Measurements from ENCODE around the gene GPR27. TPM values are rescaled to one million over a fixed set of nuclear protein-coding genes. Genes with fewer than 3 reads are reported as not detected.

GPR27 gene
- total RNA-seq, 1 donor from 2014 or later: 0.10 TPM

DNA sequence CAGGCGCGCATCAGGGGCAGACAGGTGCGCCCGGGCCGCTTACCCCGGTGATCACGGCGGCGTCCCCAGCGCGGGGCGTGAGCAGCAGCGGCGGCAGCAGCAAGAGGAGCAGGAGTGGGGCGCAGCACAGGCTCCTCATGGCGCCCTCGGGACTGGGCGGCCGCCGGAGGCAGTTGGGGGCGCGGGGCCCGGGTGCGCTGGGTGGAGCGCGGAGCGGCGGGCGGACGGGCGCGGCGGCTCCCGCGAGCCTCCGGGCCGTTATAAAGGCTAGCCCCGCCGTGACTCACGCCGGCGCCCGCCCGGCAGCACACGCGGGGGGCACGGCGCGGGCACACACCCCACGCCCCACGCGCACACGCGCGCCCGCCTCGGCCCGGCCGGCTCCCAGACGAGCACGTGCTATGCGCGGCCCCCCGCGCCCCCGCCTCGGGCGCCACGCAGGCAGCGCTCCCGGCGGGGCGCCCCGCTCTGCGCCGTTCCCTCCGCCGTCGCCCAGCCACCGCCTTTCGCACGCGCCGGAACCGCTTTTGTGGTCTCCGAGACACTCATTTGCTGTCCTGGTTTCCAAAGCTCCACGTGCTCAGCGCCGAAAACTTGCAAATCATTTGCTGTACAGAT is 31.4 kb downstream of the GPR27 start, which contains the start of gene PROK2:
PROK2 (minus strand) TSS at position 235 of the 618 bp plus-strand sequence; CDS start at position 139, 96 bp downstream.
- peak; percentile 43 for DNase-seq (ENCODE audit: low spot score)

DNA sequence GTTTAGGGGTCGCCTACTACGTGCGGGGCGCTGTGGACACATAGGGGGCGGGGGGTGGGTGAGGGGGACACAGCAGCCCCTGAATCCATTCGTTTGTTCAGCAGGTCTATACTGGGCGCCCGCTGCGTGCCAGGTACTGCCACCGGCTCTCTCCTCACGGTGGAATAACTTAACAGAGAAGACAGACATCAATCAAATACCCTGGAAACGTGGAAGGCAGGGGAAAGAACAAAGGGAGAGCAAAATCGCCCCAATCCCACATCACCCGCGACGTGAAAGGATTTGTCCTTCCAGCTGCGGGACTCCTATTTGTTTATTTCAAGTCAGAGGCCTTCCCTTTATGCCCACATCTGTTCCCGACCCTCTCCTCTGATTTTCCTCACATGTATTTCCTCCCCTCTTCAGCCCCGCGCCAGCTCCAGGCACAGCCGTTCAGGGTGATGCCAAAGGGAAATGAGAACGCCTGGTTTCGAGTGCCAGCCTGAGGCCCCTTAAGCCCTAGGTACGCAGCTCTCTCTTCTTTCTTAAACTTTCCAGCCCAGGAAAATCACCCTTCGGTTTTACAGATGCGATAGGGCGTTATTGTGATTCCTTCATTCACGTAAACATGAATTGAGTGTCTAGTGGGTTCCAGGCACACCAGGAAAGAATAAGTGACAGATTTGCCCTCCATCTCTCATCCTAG is 32.0 kb downstream of the GPR27 start:
- DNase-seq (ENCODE audit: low spot score) (peak; percentile 43), ATAC-seq (no peak)

More for the DNA sequence above, 31.4 kb downstream of the GPR27 start, which contains the start of gene PROK2:
- ATAC-seq: no peak

DNA sequence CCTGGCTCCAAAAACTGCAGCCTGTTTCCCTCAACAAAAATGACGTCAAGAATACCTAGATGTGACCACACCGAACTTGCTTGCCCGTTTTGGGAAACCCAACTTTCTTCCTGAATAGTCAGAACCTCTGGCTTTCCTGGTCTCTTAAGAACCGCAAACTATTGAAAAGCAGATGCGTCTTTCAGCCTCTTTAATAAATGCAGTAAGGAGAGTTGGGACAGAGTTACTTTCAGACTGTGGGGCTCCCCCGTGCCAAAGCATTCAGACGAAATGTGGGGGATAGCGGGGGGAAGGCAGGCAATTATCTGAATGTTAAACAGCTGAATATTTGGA is 32.5 kb downstream of the GPR27 start:
- DNase-seq (ENCODE audit: low spot score) (no peak), ATAC-seq (no peak)

DNA sequence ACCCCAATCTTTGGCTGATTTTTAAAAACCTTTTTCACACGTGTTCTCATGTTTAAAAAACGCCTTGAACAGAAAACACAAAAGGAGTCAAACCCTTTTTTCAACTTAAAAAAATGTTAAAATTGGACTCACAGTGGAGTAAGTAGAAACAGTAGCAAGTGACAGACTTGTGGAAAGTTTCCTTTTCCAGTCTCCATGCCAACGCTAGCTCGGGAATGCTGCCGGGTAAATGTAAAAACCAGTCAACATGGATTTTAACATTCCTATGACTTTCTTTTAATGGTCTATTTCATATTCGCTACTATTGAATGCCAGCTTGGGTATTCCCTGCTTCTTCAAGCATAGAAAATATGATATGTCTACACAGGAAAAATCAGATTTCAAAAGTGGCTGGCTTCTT is 32.9 kb downstream of the GPR27 start:
- no peak for DNase-seq (ENCODE audit: low spot score)
- ATAC-seq: no peak

DNA sequence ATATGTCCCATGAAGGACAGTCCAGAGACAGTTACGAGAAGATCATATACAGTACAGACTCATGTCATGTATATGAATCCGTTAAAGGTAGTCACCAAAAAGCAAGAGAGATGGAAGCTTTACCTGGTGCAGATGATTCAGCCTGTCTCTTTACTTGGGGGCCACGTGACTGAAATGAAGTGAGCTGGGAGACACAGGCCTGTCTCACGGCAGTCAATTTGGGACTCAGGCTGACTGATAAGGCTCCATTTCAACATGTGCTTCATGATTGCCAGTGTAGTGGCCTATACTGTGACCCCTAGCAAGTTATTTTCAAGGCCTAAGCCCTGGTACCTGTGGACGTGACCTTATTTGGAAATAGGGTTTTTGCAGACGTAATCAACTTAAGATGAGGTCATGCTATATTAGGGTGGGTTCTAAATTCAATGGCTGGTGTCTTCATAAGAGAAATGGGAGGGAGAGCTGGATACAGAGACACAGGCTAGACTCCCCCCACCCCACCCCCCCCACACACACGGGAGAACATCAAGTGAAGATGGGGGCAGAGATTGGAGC is 34.3 kb downstream of the GPR27 start:
- ATAC-seq (no peak), DNase-seq (ENCODE audit: low spot score) (peak; percentile 15)

DNA sequence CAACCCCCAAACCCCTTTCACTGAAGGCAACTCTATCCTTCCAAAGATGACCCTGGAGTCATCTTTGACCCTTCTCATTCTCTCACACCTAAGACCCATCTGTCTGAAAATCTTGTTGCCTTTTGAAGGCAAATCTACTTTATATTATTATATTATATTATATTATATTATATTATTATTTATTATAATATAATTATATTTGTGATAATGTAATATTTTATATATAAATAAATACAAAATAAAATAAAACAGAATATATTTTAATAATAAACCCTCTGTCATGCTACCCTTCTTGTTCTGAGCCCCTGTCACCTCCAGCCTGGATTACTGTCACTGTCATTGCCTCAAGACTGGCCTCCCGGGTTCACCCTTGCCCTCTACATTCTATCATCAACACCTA is 36.3 kb downstream of the GPR27 start:
- ATAC-seq (no peak), DNase-seq (ENCODE audit: low spot score) (no peak)

DNA sequence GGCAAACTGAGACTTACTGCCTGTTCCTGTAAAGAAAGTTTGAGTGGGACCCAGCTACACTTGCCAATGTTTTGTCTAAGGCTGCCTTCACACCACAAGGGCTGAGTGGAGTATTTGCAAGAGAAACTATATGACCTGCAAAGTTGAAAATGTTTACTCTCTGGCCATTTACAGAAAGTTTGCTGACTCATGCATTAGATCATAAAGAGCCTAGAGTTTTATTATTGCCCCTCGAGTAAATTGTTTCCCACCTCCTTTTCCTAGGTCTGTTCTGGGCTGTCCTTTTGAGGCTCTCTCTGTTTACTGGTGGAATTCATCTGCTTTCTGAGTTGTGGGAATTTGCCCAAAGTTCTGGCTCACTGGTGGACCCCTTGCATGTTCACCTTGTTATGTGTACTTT is 38.0 kb downstream of the GPR27 start:
- ATAC-seq (no peak), DNase-seq (ENCODE audit: low spot score) (no peak)

DNA sequence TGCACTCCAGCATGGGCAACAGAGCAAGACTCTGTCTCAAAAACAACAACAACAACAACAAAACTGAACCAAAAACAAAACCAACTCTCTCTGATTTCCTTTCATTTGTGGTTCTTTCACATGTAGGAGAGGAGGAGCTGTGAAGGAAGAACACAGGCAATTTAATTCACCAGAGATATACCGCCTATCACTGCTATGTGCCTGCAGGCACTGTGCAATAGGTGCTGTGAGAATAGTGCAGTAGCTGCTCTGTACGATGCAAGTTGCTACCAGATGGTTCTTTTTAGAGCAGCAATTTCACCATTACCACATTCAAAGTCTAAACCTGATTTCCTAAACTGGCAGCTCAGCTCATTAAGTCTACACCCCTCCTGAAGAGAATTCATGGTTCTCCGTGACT is 42.6 kb downstream of the GPR27 start:
- DNase-seq (ENCODE audit: low spot score) (no peak), ATAC-seq (peak; percentile 31)

DNA sequence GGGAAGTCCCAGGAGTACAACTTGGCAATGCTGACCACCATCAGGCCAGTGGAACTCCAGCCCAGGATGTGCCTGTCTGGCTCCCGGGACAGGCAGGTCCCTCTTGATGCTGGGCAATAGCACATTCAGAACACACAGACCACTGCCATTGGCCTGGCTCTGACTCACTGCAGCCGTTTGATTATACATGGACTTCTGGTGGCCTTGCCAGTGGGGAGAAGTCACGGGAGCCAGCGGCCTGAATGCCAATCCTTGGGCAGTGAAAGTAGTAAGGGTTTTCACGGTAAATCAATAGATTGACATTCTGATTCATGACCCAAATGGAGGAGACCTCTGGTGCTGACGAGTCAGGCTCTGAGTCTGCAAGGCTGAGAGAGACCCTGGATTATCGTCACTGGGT is 43.8 kb downstream of the GPR27 start:
- ATAC-seq: no peak
- DNase-seq (ENCODE audit: low spot score): no peak

DNA sequence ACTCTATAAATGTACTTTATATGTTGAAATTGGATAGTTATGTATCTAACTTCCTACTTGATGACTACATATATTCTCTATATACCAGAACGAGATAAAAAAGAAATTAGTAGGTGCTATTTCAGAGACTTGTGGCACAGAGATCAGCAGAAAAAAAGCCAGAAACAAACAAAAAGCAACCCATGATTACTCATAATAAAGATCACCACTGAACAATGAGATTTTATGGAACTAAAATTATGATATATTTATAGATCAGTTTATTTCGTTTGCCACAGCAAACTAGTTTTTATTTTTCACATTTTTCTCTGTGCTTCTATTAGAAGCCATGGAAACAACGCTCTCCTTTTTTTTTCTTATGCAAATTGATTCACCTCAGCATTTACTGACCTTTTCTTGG is 46.4 kb downstream of the GPR27 start:
- no peak for DNase-seq (ENCODE audit: low spot score)
- ATAC-seq: no peak

DNA sequence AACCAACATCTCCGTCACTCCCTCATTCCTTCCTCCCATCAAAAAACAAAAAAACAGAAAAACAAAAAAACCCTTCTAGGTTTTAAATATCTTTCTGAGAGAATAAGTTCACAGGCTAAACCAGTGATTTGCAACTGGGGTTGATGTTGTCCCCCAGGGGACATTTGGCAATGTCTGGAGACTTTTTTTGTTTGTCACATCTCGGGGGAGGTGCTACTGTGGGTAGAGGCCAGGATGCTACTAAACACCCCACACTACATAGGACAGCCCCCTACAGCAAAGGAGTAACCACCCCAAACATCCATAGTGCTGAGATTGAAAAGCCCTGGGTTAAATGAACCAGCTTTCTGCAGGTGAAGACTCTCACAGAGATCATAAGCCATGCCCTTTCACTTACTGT is 48.3 kb downstream of the GPR27 start:
- DNase-seq (ENCODE audit: low spot score) (no peak), ATAC-seq (no peak)

DNA sequence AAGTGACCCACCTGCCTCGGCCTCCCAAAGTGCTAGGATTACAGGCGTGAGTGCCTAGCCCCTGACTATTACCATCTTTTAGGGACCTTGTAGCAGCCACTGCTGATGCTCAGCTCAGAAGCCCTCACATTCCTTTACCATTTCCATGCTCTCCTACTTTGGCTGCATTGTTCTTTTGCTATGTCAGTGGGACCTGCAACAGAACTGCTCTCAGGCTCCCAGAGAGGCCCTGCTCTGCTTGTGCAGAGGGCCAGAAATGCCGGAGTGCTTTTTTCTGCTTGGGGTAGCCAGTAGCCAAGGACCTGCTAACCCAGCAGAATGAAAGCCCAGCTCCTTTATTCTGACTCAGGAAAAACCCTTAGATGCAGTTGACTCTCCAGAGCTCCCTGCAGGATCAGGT is 49.6 kb downstream of the GPR27 start:
- ATAC-seq: no peak
- no peak for DNase-seq (ENCODE audit: low spot score)

DNA sequence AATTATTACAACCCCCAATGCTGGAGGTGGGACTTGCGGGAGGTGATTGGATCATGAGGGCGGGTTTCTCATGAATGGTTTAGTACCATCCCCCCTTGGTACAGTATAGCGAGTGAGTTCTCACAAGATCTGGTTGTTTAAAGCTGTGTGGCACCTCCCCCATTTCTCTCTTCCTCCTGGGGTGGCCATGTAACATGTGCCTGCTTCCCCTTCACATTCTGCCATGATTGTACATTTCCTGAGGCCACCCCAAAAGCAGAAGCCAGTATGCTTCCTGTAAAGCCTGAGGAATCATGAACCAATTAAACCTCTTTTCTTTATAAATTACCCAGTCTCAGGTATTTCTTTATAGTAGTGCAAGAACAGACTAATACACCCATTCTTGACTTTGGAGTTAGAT is 51.5 kb downstream of the GPR27 start:
- ATAC-seq: peak; percentile 24
- no peak for DNase-seq (ENCODE audit: low spot score)

DNA sequence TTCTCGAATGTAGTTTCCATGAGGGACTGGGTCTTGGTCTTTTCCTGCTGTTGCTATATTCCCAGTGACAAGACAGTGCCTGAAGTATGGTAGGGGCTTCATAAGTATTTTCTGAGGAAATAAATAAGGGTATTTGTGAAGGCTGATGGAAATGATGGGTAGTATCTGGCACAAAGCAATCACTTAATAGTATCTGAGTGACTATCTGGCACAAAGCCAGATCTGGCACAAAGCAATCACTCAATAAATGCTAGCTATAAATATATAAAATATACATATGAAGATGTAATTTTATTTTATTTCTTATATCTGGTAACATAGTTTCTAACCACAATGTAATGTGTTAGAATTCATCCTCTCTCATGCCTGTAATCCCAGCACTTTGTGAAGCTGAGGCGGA is 52.0 kb downstream of the GPR27 start:
- ATAC-seq: no peak
- DNase-seq (ENCODE audit: low spot score): no peak

Other genes with a start within 250 kb of the GPR27 start
- gene FOXP1, start 170.1 kb upstream of the GPR27 start, total RNA-seq: 26.1 TPM
- gene EIF4E3, start 28.5 kb upstream of the GPR27 start, total RNA-seq: 7.6 TPM
- gene PROK2, start 31.3 kb downstream of the GPR27 start, total RNA-seq: 0.25 TPM

Data from left lobe of liver (tissue), 2 donors.